Melanocyte of skin (primary cell): ENCODE data around the gene EMX2. TPM values are rescaled to one million over a fixed set of nuclear protein-coding genes. Genes with fewer than 3 reads are reported as not detected.

Experiments
- total RNA-seq, 2 donors: library from RNA; depleted of rRNA; stranded (reverse); fragments of >200 nt; gene quantifications; 2 replicates each; pipeline ENCODE4 v1.2.3, GENCODE V29; 2012

The EMX2 gene
- under 1 TPM in 1 of 2 donors, not detected in 1; under 0.01 TPM for total RNA-seq

GRCh38 chr10:117542706-117543224, at the start of gene EMX2:
TSS of gene EMX2 (plus strand) at chr10:117542746. CDS start at chr10:117543268, 522 bp downstream.

Other genes starting within 250 kb of the EMX2 start
- 10 to 100 TPM; 19.3 to 20.0 TPM for gene PDZD8, start 167.3 kb upstream of the EMX2 start, total RNA-seq